ENCODE data around the gene MMP15. TPM values are rescaled to one million over a fixed set of nuclear protein-coding genes. Genes with fewer than 3 reads are reported as not detected.

MMP15 gene
- total and polyA plus RNA-seq, 2 donors (not counting 3 experiments of a cell fraction or from before 2014, with no cell fraction given): 12.6 to 16.0 TPM

- no peak for DNase-seq (ENCODE audit: low read depth, low spot score)
- FAIRE-seq: no peak
- Histone ChIP-seq H3K9ac (replicated peaks; ENCODE audit: extremely low read depth, insufficient read depth, low read length) (no peak overlapping the region), H3K27me3 (ENCODE audit: control insufficient read depth in 2 of 2, insufficient read depth in 2 of 2, low read length in 2 of 2) (no peaks in the 10 kb centered on the region), H4K20me1 (replicated peaks; ENCODE audit: control insufficient read depth, extremely low read depth, insufficient read depth, low read length) (no peaks in the 10 kb centered on the region), H3K9me1 (replicated peaks; ENCODE audit: control insufficient read depth, extremely low read depth, insufficient read depth, low read length) (no peaks in the 10 kb centered on the region), H3K36me3 (ENCODE audit: control insufficient read depth in 2 of 2, extremely low read depth in 1 of 2, insufficient read depth in 2 of 2, low read length in 2 of 2) (no peaks in the 10 kb centered on the region), H2AFZ (ENCODE audit: low read depth, low read length) (no peak overlapping the region), H3K4me3 (replicated peaks in 1 of 3; ENCODE audit: insufficient read depth in 1 of 3, low read depth in 1 of 3, low read length in 3 of 3) (no peak overlapping the region), H3K9me3 (replicated peaks; ENCODE audit: control insufficient read depth, insufficient read depth, low read length) (no peaks in the 10 kb centered on the region), H3K27ac (ENCODE audit: insufficient read depth, low read depth, low read length) (no peak overlapping the region), H3K4me1 (ENCODE audit: control insufficient read depth, extremely low read depth, insufficient read depth, low read length) (no peaks in the 10 kb centered on the region), H3K79me2 (ENCODE audit: control insufficient read depth, insufficient read depth, low read length) (no peaks in the 10 kb centered on the region), H3K4me2 (ENCODE audit: insufficient read depth, low read length) (no peak overlapping the region)
- intact Hi-C loops (cut with micrococcal nuclease) (no loop called here), dilution Hi-C loops (cut with MboI; ENCODE audit: extremely low pct_ligation_motif_present, low sequenced_read_pairs) (no loop called here)
- TF ChIP-seq MAX (IDR thresholded peaks at IDR 0.05; ENCODE audit: insufficient read depth, insufficient read length) (no peak), POLR2A (IDR thresholded peaks at IDR 0.05; ENCODE audit: low read depth, low read length) (no peak), JUN (IDR thresholded peaks at IDR 0.05; ENCODE audit: borderline replicate concordance, insufficient read depth, insufficient read length, low read depth) (no peak), GATA2 (IDR thresholded peaks at IDR 0.05; ENCODE audit: insufficient read depth, insufficient read length, low read depth, low read length) (no peak), POLR2AphosphoS5 (IDR thresholded peaks at IDR 0.05; ENCODE audit: insufficient read depth, low read depth, low read length) (no peak), CTCF (IDR thresholded peaks at IDR 0.05; ENCODE audit: extremely low read depth in 1 of 2, insufficient read depth in 1 of 2, low read depth in 1 of 2, low read length in 2 of 2) (no peak), FOS (IDR thresholded peaks at IDR 0.05; ENCODE audit: borderline replicate concordance, insufficient read depth, low read length) (no peak), MYC (IDR thresholded peaks at IDR 0.05; ENCODE audit: low read depth, low read length) (no peak), EZH2 (IDR thresholded peaks at IDR 0.05; ENCODE audit: borderline replicate concordance, low read depth, low read length, severe bottlenecking) (no peak)
- no TSS peak for BruUV-seq (replicated peaks)
- POLR2A ChIA-PET: no interaction called here
- CTCF ChIA-PET: no interaction called here
Measured at GRCh38 chr16:58041628-58041955, 16.0 kb downstream of the MMP15 start.

Data from endothelial cell of umbilical vein (primary cell).